ENCODE measurements around the gene NAA10.

DNA sequence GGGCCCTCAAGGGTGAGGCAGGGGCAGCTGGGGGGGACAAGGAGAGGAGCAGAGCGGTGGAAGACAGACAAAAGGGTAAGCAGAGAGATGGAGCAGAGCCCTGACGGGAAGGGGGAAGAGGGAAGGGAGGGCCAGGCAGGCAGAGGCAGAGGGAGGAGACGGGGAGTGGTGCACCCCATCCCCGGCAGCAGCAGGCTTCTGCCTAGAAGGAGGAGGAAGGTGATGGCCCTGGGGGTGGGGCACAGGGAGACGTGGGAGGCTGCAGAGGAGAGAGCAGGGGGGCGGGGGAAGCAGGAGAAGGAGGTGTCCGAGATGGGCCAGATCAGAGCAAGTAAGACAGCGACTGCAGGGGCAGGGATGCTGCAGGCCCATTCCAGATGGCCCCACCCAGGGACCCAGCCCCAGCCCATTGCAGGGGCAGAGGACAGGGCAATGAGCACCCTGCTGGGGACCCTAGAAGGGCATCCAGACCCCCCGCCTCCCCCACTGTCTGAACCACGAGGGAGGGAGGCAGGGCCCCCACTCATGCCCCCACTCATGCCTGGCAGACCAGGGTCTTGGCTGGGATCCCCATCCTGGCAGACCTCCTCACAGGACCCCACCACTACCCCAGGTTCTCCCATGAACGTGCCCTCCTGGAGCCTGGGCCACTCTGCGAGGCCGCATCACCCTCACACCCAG is 51.5 kb downstream of the NAA10 start:
- TF ChIP-seq CTCF (conservative IDR thresholded peaks at IDR 0.05; ENCODE audit: low read length) (no peak), EZH2phosphoT487 (IDR thresholded peaks at IDR 0.05; ENCODE audit: borderline replicate concordance) (no peak)

Measured in Loucy (cell line).